OCI-M1 (cell line): ENCODE measurements around the gene PCDHA1.

Source experiments
- DNase-seq: peaks from one replicate; lab custom pipeline; 2025; lab: John Stamatoyannopoulos, UW

The PCDHA1 gene

GRCh38 chr5:140988608-140989007, 202.7 kb downstream of the PCDHA1 start:
- no peak for DNase-seq

- no peak for DNase-seq
These were observed 203.5 kb downstream of the PCDHA1 start for GRCh38 chr5:140989254-140990020.

GRCh38 chr5:140992828-140993227, 206.9 kb downstream of the PCDHA1 start:
- DNase-seq: no peak

GRCh38 chr5:140996060-140996459, 210.1 kb downstream of the PCDHA1 start:
- DNase-seq: peak; percentile 5

GRCh38 chr5:140998921-140999410, 213.0 kb downstream of the PCDHA1 start:
- no peak for DNase-seq

GRCh38 chr5:141001446-141001843, 215.5 kb downstream of the PCDHA1 start:
- DNase-seq: no peak

- no peak for DNase-seq
These were observed 216.1 kb downstream of the PCDHA1 start for GRCh38 chr5:141001844-141002604.

GRCh38 chr5:141002605-141002965, 216.6 kb downstream of the PCDHA1 start:
- DNase-seq: no peak

- DNase-seq: no peak
These were observed 217.1 kb downstream of the PCDHA1 start for GRCh38 chr5:141003031-141003430.

GRCh38 chr5:141003791-141004611, 218.1 kb downstream of the PCDHA1 start:
- peak; percentile 18 for DNase-seq

- no peak for DNase-seq
These were observed 221.9 kb downstream of the PCDHA1 start for GRCh38 chr5:141007791-141008190.

- no peak for DNase-seq
These were observed 224.3 kb downstream of the PCDHA1 start for GRCh38 chr5:141010047-141010793.

- no peak for DNase-seq
These were observed 232.0 kb downstream of the PCDHA1 start for GRCh38 chr5:141017943-141018342.

- DNase-seq: no peak
These were observed 236.4 kb downstream of the PCDHA1 start for GRCh38 chr5:141022384-141022783.

GRCh38 chr5:141031006-141031405, 245.1 kb downstream of the PCDHA1 start:
- no peak for DNase-seq

- no peak for DNase-seq
These were observed 246.7 kb downstream of the PCDHA1 start for GRCh38 chr5:141032626-141033025.

- no peak for DNase-seq
These were observed 253.1 kb downstream of the PCDHA1 start for GRCh38 chr5:141039061-141039460.

- no peak for DNase-seq
These were observed 253.6 kb downstream of the PCDHA1 start for GRCh38 chr5:141039517-141039916.

GRCh38 chr5:141040093-141040770, 254.3 kb downstream of the PCDHA1 start:
- peak; percentile 1 for DNase-seq

GRCh38 chr5:141040771-141041426, 255.0 kb downstream of the PCDHA1 start:
- DNase-seq: peak; percentile 93

GRCh38 chr5:141041427-141041785, 255.5 kb downstream of the PCDHA1 start:
- DNase-seq: no peak
